DMS114 treated with DMSO at 0.1 percent for 48 hours (cell line): ENCODE data around the gene TICRR.
"Not testable (repeated sequence)": the region's sequence is repeated elsewhere in the genome, so short reads cannot be mapped to it uniquely, and the experiment has no call there.

Experiments used
- DNase-seq: peaks from one replicate; lab custom pipeline; 2025; ENCODE audit not compliant: unreplicated experiment; lab: John Stamatoyannopoulos, UW

The TICRR gene

GRCh38 chr15:89566621-89567294, 8.5 kb upstream of the TICRR start:
- no peak for DNase-seq

GRCh38 chr15:89569090-89569745, 6.1 kb upstream of the TICRR start:
- no peak for DNase-seq

- peak; percentile 24 for DNase-seq
Observed at GRCh38 chr15:89575656-89576416, 567 bp downstream of the TICRR start.

- DNase-seq: no peak
Observed at GRCh38 chr15:89576417-89576773, 1.1 kb downstream of the TICRR start.

- DNase-seq: no peak
Observed at GRCh38 chr15:89577776-89578115, 2.5 kb downstream of the TICRR start.

- DNase-seq: no peak
Observed at GRCh38 chr15:89578146-89578545, 2.9 kb downstream of the TICRR start.

- DNase-seq: not testable (repeated sequence)
Observed at GRCh38 chr15:89580747-89581146, 5.5 kb downstream of the TICRR start.

GRCh38 chr15:89586651-89587050, 11.4 kb downstream of the TICRR start:
- DNase-seq: no peak

- no peak for DNase-seq
Observed at GRCh38 chr15:89587955-89588354, 12.7 kb downstream of the TICRR start.

- DNase-seq: no peak
Observed at GRCh38 chr15:89591834-89592233, 16.6 kb downstream of the TICRR start.

- no peak for DNase-seq
Observed at GRCh38 chr15:89593018-89593417, 17.7 kb downstream of the TICRR start.

- no peak for DNase-seq
Observed at GRCh38 chr15:89599021-89599420, 23.8 kb downstream of the TICRR start.

GRCh38 chr15:89611317-89611716, 36.0 kb downstream of the TICRR start:
- DNase-seq: no peak

GRCh38 chr15:89613031-89613430, 37.8 kb downstream of the TICRR start:
- DNase-seq: no peak

GRCh38 chr15:89614164-89614563, 38.9 kb downstream of the TICRR start:
- DNase-seq: no peak

- DNase-seq: no peak
Observed at GRCh38 chr15:89615135-89615534, 39.9 kb downstream of the TICRR start.

- DNase-seq: no peak
Observed at GRCh38 chr15:89616228-89616627, 41.0 kb downstream of the TICRR start.

- no peak for DNase-seq
Observed at GRCh38 chr15:89621547-89621946, 46.3 kb downstream of the TICRR start.

GRCh38 chr15:89623165-89623564, 47.9 kb downstream of the TICRR start:
- DNase-seq: no peak

- DNase-seq: no peak
Observed at GRCh38 chr15:89625716-89626115, 50.4 kb downstream of the TICRR start.

- no peak for DNase-seq
Observed at GRCh38 chr15:89627256-89627970, 52.1 kb downstream of the TICRR start.

GRCh38 chr15:89628301-89628700, 53.0 kb downstream of the TICRR start:
- no peak for DNase-seq
